WI38 (cell line): ENCODE data around the gene NECTIN3.

Source experiments
- H3K4me3 ChIP-seq: 2 replicates; pipeline ENCODE4 v1.5.1; 2011; ENCODE audit warnings: low read depth, mild to moderate bottlenecking, control low read depth, low read length
- TF ChIP-seq, protein P1 (sequence below): IDR thresholded peaks from 2 replicates; pipeline ENCODE4 v1.5.1; 2012; ENCODE audit warnings: low read depth, mild to moderate bottlenecking, control low read depth, low read length

The NECTIN3 gene

GRCh38 chr3:111241960-111242359 lies 170.3 kb downstream of the NECTIN3 start:
- H3K4me3 ChIP-seq: no peak overlapping the region
- TF ChIP-seq, protein P1, sequence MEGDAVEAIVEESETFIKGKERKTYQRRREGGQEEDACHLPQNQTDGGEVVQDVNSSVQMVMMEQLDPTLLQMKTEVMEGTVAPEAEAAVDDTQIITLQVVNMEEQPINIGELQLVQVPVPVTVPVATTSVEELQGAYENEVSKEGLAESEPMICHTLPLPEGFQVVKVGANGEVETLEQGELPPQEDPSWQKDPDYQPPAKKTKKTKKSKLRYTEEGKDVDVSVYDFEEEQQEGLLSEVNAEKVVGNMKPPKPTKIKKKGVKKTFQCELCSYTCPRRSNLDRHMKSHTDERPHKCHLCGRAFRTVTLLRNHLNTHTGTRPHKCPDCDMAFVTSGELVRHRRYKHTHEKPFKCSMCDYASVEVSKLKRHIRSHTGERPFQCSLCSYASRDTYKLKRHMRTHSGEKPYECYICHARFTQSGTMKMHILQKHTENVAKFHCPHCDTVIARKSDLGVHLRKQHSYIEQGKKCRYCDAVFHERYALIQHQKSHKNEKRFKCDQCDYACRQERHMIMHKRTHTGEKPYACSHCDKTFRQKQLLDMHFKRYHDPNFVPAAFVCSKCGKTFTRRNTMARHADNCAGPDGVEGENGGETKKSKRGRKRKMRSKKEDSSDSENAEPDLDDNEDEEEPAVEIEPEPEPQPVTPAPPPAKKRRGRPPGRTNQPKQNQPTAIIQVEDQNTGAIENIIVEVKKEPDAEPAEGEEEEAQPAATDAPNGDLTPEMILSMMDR: no peak
